Measurements from ENCODE around the gene RPS6KL1. TPM values are rescaled to one million over a fixed set of nuclear protein-coding genes. Genes with fewer than 3 reads are reported as not detected.
"Not testable (repeated sequence)": the region's sequence is repeated elsewhere in the genome, so short reads cannot be mapped to it uniquely, and the experiment has no call there.

The RPS6KL1 gene
- total RNA-seq, 1 donor from 2014 or later = 6.4 TPM

DNA sequence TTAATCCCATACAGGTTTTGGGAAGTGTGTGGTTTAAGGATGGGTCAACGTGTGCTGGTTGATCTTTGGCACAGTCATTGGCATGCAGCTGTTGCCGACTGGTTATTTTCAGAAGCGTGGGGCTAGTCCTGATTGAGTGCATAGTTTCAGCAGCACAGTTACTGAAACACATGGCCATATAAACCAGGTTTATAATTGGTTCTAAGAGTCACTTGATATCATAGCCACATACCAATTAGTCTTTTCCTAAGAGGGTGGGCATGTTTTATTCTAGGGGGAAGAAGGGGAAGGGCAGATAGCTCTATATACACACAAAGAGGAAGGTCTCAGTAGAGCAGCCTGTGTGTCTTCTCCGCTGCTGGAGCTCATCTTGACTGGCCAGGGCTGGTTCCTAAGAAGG lies 11.0 kb upstream of the RPS6KL1 start:
- H4K20me1 ChIP-seq (ENCODE audit: low read depth) = no peaks in the 10 kb centered on the region
- H3K27me3 ChIP-seq = no peaks in the 10 kb centered on the region
- no peaks in the 10 kb centered on the region for H3K27me3 Mint-ChIP-seq (ENCODE audit: insufficient read depth, low read depth)
- no peaks in the 10 kb centered on the region for H3K79me2 ChIP-seq (ENCODE audit: low read depth)
- no peaks in the 10 kb centered on the region for H3K9me3 ChIP-seq (ENCODE audit: low read depth)
- no peak overlapping the region for H2AFZ ChIP-seq (replicated peaks)
- H3K36me3 ChIP-seq = no peaks in the 10 kb centered on the region
- no peak overlapping the region for H3K4me2 ChIP-seq
- H3K4me3 ChIP-seq = no peak overlapping the region
- no peaks in the 10 kb centered on the region for H3K4me1 ChIP-seq
- no peaks in the 10 kb centered on the region for H3K9me3 Mint-ChIP-seq
- no peak overlapping the region for H3K4me3 Mint-ChIP-seq
- H3K36me3 Mint-ChIP-seq = no peaks in the 10 kb centered on the region
- H3K4me1 Mint-ChIP-seq = no peaks in the 10 kb centered on the region
- TF ChIP-seq, protein P1, sequence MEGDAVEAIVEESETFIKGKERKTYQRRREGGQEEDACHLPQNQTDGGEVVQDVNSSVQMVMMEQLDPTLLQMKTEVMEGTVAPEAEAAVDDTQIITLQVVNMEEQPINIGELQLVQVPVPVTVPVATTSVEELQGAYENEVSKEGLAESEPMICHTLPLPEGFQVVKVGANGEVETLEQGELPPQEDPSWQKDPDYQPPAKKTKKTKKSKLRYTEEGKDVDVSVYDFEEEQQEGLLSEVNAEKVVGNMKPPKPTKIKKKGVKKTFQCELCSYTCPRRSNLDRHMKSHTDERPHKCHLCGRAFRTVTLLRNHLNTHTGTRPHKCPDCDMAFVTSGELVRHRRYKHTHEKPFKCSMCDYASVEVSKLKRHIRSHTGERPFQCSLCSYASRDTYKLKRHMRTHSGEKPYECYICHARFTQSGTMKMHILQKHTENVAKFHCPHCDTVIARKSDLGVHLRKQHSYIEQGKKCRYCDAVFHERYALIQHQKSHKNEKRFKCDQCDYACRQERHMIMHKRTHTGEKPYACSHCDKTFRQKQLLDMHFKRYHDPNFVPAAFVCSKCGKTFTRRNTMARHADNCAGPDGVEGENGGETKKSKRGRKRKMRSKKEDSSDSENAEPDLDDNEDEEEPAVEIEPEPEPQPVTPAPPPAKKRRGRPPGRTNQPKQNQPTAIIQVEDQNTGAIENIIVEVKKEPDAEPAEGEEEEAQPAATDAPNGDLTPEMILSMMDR (IDR thresholded peaks at IDR 0.05) = no peak
- no peak for TF ChIP-seq EZH2phosphoT487 (IDR thresholded peaks at IDR 0.05)
- no peak for TF ChIP-seq EZH2 (IDR thresholded peaks at IDR 0.05)
- H3F3A ChIP-seq (ENCODE audit: low read depth) = no peaks in the 10 kb centered on the region
- no peak overlapping the region for H3K27ac Mint-ChIP-seq
- H3K27ac ChIP-seq = no peak overlapping the region
- H3K9ac ChIP-seq = no peak overlapping the region
- no peak for DNase-seq (ENCODE audit: low spot score)

DNA sequence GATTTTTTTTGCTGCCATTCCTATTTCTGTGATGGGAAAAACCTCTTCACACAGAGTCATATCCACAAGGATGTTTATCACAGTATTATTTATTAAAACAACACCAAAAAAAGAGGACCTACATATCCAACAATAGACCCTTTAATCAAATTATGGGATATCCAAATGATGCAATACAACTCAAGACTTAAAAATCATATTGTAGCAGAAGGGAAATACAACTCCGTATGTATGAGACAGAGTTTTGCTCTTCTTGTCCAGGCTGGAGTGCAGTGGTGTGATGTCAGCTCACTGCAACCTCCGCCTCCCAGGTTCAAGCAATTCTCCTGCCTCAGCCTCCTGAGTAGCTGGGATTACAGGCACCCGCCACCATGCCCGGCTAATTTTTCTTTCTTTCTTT lies 9.9 kb upstream of the RPS6KL1 start:
- not testable (repeated sequence) for H3K4me3 ChIP-seq; H4K20me1 ChIP-seq (ENCODE audit: low read depth); H2AFZ ChIP-seq (replicated peaks); H3K9me3 Mint-ChIP-seq; H3K4me1 ChIP-seq; H3K27me3 ChIP-seq; H3K9ac ChIP-seq; H3K4me1 Mint-ChIP-seq; H3K4me2 ChIP-seq; H3K9me3 ChIP-seq (ENCODE audit: low read depth); H3K79me2 ChIP-seq (ENCODE audit: low read depth); H3K36me3 ChIP-seq; H3F3A ChIP-seq (ENCODE audit: low read depth); DNase-seq (ENCODE audit: low spot score); H3K27ac ChIP-seq; H3K36me3 Mint-ChIP-seq; H3K27ac Mint-ChIP-seq; H3K27me3 Mint-ChIP-seq (ENCODE audit: insufficient read depth, low read depth); H3K4me3 Mint-ChIP-seq

DNA sequence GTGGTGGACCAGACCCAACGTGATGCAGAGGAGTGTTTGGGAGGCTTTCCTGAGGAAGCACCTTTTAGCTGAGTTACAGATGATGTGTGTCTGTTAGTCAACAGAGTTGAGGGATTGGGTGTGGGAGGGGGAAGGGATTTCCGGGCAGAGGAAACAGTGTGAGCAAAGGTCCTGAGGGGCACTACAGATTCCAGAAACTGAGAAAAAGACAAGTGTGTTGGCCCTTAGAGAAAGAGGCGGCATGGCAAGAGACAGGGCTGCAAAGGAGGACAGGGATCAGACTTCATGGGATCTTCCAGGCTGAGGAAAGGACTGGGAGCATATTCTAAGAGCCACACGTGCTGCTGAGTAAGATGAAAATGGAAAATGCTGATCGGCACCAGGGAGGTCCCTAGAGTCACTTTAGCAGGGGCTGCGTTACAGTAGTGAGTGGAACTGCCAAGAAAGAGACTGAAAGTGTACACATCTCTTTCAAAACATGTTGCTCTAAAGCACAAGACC lies 9.4 kb upstream of the RPS6KL1 start:
- H3K27ac ChIP-seq = no peak overlapping the region
- H3K4me1 Mint-ChIP-seq = no peaks in the 10 kb centered on the region
- H4K20me1 ChIP-seq (ENCODE audit: low read depth) = no peaks in the 10 kb centered on the region
- DNase-seq (ENCODE audit: low spot score) = no peak
- H2AFZ ChIP-seq (replicated peaks) = no peak overlapping the region
- no peaks in the 10 kb centered on the region for H3K4me1 ChIP-seq
- H3K36me3 ChIP-seq = no peaks in the 10 kb centered on the region
- TF ChIP-seq, protein P1 (IDR thresholded peaks at IDR 0.05) = no peak
- no peak for TF ChIP-seq EZH2phosphoT487 (IDR thresholded peaks at IDR 0.05)
- no peak for TF ChIP-seq EZH2 (IDR thresholded peaks at IDR 0.05)
- no peak overlapping the region for H3K27ac Mint-ChIP-seq
- H3K36me3 Mint-ChIP-seq = no peaks in the 10 kb centered on the region
- no peaks in the 10 kb centered on the region for H3K9me3 ChIP-seq (ENCODE audit: low read depth)
- H3K9ac ChIP-seq = no peak overlapping the region
- H3K4me3 ChIP-seq = no peak overlapping the region
- H3K27me3 ChIP-seq = peaks cover under 1% of the 10 kb centered on the region
- no peaks in the 10 kb centered on the region for H3K27me3 Mint-ChIP-seq (ENCODE audit: insufficient read depth, low read depth)
- no peaks in the 10 kb centered on the region for H3K9me3 Mint-ChIP-seq
- no peaks in the 10 kb centered on the region for H3K79me2 ChIP-seq (ENCODE audit: low read depth)
- H3K4me3 Mint-ChIP-seq = no peak overlapping the region
- no peak overlapping the region for H3K4me2 ChIP-seq
- H3F3A ChIP-seq (ENCODE audit: low read depth) = no peaks in the 10 kb centered on the region

DNA sequence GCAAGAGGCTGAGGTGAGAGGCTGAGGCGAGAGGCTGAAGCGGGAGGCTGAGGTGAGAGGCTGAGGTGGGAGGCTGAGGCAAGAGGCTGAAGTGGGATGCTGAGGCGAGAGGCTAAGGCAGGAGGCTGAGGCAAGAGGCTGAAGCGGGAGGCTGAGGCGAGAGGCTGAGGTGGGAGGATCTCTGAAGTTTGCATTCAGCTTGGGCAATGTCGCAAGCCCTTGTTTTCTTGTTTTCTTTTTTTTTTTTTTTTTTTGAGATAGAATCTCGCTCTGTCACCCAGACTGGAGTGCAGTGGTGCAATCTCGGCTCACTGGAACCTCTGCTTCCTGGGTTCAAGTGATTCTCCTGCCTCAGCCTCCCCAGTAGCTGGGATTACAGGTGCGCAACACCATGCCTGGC lies 8.7 kb upstream of the RPS6KL1 start:
- not testable (repeated sequence) for H3K4me1 Mint-ChIP-seq; H3K4me3 ChIP-seq; DNase-seq (ENCODE audit: low spot score); H3K27me3 ChIP-seq; H3K27me3 Mint-ChIP-seq (ENCODE audit: insufficient read depth, low read depth); H3F3A ChIP-seq (ENCODE audit: low read depth); H3K27ac ChIP-seq; H3K27ac Mint-ChIP-seq; H3K9me3 Mint-ChIP-seq; H3K36me3 ChIP-seq; H3K9me3 ChIP-seq (ENCODE audit: low read depth); H3K9ac ChIP-seq; H4K20me1 ChIP-seq (ENCODE audit: low read depth); H3K4me2 ChIP-seq; H3K4me1 ChIP-seq; H3K36me3 Mint-ChIP-seq; H3K79me2 ChIP-seq (ENCODE audit: low read depth); H3K4me3 Mint-ChIP-seq; H2AFZ ChIP-seq (replicated peaks)

Measured in neural progenitor cell (in vitro differentiated cells).